HG03558 (cell line): Measurements from ENCODE around the gene GNAS.
"Not testable (repeated sequence)": the region's sequence is repeated elsewhere in the genome, so short reads cannot be mapped to it uniquely, and the experiment has no call there.

Experiments
- ATAC-seq: cut with Tn5 transposase; IDR thresholded peaks from one replicate; pipeline ENCODE4 v1.9.1; 2021; ENCODE audit warnings: moderate number of reproducible peaks; ENCODE audit not compliant: unreplicated experiment; ENCODE audit errors: extremely low read depth

Gene GNAS

DNA sequence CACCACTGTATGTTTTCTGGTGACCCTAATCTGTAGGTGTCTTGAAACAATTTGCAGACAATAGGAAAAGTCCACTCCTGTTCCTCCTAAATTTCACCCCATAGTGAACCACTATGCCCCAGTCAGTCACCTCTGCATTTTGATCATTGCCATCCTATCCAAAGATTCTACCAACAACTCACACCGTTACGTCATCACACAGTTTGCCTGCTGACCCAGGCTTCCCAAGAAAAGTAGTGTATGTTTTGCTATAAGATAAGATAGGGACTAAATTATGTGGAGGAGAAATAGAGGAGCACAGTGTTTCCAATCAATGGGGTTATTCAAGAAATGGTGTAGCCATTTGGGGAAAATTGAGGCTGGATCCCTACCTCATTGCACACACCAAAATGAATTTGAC is 58.8 kb downstream of the GNAS start:
- ATAC-seq: no peak

DNA sequence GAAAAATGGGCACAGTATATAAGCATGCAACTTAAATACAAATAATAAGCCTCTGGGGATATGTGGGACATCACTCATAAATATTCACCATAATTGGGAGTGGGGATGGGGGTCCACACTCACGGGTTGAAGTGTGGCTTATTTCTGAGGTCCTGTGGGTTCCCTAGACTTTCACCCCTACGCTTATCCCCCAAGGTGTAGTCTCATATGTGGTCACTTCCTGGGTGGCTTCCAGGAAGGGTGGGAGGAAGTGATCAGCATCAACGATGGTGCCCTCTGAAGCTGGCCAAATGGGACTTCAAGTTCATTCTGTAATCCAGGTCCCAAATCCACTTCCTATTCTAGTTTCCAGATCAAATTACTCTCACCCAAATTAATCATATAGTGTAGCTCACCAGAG is 59.5 kb downstream of the GNAS start:
- no peak for ATAC-seq

DNA sequence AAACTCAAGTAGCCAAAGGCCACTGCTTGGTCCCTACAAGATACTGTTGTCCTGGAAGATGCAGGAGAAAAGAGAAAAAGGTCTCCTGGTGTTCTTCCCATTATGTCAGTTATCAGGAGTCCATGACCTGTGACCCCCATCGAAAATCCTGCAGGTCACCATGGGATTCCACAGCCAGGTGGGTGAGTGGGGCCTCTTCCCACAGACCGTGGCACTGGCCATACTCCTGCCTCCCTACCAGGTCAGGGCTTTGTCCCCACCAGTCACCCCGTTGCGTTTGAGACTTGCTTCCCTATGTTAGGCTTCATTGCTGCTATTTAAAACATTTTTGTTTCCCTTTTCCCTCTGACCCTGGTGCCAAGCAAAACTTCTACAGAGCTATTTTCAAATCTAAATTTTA is 60.6 kb downstream of the GNAS start:
- no peak for ATAC-seq

DNA sequence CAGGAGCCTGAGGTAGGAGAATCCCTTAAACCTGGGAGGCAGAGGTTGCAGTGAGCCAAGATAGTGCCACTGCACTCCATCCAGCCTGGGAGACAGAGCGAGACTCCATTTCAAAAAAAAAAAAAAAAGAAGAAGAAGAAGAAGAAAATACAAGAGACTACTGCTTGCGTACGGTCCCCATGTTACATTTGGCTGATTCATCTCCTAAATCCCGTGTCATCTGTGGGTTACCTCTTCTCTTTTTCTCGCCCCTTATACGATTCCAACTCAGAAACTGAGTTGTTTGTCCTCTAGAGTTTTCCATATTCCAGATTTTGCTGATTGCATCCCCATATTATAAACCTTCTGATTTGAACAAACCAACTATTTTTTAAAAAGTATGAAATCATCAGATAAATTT is 66.1 kb downstream of the GNAS start:
- no peak for ATAC-seq

DNA sequence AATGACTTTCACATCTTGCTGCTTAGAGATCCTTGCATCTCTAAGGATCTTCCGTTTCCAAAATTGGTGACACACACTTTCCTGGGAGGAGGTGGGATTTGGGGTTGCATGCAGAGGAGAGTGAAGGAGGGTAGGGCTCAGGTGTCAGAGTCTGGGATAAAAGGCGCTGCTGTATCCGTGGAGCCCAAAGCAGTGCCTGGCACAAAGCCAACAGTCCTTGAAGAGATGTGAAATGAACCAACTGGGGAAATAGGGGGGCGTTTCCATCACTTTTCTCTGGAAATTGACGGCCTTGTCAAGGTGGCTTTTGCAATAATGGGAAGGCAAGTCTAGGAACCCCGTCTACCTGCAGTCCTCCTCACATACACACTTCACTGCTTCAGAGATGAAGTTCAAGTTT is 69.0 kb downstream of the GNAS start:
- ATAC-seq: no peak

DNA sequence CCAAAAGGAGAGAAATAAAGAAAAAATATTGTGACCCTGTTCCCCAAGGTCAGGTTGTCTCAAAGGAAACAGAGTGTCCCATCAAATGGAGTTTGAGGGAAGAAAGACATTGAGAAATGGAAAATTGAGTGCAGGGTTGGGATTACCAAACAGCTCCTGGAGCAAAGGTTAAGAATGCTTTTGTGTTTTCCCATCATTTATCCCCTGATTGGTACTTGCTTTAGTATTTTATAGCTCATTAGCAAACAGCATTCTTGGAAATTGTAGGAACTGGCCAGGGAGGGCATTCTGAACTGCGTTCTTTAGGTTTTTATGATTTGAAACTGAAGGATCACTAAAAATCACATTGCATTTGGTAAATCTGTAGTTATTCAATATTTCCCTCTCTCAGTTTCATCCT is 69.5 kb downstream of the GNAS start:
- no peak for ATAC-seq

DNA sequence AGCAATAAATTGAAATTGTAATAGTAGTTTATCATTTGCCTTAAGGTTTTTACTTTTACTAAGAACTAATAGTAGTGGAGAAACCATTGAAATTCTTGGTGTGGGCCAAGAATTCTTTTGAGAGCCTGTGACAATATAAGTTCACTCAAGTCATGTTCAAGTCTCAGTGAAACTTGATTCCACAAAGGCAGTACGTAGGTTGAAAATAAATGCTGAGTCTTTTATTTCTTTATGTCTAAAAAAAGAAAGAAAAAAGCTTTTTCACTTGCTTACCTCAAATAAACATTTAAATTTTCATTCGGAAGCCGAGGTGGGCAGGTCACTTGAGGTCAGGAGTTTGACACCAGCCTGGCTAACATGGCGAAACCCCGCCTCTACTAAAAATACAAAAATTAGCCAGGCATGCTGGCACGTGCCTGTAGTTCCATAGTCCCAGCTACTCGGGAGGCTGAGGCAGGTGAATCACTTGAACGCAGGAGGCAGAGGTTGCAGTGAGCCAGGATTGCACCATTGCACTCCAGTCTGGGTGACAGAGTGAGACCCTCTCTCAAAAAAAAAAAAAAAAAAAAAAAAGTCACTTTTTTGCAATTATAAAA is 70.7 kb downstream of the GNAS start:
- no peak for ATAC-seq

DNA sequence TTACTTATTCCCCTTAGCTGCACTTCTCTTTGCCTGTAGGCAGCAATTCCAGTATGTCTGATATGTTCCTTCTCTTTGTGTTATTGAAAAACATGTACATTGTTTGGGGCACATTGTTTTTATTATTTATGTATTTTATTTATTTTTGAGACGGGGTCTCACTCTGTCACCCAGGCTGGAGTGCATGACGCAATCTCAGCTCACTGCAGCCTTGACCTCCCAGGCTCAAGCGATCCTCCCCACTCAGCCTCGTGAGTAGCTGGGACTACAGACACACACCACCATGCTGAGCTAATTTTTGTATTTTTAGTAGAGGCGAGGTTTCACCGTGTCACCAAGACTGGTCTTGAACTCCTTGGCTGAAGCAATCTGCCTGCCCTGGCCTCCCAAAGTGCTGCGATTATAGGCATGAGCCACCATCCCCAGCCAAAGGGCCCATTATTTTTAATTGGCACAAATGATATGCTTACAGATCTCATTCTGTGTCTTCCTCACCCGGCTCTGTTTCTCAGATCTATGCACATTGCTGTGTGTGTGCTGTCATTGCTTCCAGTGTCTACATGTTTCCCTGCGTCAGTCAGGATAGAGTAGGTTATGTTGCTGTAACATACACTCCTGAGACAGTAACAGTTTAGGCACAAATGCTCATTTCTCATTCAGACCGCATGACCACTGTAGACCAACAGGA is 74.4 kb downstream of the GNAS start:
- ATAC-seq: no peak

DNA sequence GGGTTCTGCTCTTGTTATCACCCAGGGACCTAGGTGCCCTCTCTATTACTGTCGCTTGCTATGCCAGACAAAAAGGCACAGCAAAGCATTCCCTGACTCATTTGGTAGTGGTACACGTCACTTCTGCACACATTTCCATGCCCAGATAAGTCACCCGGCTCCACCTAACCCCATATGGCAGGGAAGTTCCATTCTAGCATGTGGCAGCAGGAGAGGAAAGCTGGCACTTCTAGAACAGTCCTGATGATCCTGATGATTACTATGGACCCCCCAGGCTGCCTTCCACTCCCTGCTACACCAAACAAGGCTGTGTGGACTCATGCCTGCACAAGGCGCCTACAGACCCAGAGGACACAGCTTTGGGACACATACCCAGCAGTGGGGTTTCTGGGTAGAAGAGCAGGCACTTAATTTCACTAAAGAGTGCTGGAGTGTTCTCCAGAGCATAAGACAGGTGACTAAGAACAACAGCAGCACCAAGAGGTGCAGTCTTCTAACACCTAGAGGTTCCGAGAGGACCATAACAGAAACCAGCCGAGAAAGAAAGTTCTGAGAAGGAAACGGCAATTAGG is 75.1 kb downstream of the GNAS start:
- ATAC-seq: no peak

DNA sequence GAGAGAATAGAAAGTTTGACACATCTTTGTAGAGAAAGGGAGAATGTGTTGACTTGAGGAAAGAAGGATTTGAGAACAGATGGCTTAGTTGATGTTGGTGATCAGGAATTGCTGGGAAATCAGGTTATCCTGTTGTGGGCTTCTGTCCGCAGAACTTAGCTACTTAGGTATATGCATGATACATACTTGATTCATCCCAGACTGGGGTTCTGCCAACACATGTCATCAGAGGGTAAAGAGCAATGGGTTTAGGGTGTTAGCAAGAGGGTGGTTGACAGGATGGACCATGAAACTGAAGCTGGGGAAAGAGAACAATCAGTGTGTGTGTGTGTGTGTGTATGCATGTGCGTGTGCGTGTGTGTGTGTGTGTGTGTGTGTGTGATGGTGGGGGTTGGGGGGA is 78.0 kb downstream of the GNAS start:
- no peak for ATAC-seq

DNA sequence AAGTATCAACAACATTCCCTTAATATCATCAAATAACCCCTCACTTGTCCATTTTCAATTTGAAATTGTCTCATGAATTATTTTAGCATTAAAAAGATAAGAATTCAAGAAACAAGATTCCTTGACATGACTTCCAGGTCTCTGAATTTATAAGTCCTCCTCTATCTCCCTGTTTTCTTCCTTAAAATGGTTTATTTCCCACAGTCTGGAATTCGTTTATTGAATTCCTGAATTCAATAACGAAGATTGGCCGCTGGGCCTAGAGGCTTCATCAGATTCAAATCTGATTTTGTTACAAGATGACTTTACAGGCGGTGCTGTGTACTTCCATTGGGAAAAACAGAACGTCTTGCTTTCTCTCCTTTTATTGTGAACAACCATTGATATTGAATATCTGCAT is 79.7 kb downstream of the GNAS start:
- ATAC-seq: no peak

DNA sequence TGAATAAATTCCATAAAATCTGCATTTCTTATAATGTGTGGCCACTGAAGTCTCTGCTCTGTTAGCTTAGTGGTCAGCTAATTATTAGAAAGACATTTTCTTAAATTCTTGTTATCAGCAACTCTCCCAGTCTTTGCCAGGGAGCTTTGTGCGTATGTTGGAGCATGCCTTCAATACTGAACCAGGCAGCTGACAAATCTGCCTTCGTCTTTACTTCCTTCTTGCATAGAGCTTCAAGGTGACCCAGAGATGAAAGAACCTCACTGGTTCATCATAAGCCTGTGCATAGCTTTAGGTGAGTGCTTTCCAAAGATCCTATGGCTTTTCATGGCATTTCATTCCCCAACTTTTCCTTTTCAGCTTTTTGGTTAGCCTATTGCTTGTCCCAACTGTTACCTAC is 85.6 kb downstream of the GNAS start:
- ATAC-seq: no peak

DNA sequence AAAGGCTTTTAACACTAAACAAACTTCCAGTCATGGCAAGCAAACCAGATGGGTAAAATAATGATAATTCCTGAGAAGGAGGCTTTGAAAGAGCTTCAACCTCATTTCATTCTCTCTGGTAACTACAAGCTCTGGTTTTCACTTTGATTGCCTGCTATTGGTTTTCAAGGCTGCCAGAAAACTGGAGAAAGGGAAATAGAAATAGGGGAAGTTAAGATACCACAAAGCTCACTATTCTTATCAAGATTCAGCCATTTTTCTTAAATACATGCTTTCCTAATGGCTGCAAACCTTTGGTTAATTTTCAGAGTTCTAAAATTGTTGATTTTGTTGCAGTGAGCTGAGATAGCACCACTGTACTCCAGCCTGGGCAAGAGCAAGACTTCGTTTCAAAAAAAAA is 86.0 kb downstream of the GNAS start:
- no peak for ATAC-seq

DNA sequence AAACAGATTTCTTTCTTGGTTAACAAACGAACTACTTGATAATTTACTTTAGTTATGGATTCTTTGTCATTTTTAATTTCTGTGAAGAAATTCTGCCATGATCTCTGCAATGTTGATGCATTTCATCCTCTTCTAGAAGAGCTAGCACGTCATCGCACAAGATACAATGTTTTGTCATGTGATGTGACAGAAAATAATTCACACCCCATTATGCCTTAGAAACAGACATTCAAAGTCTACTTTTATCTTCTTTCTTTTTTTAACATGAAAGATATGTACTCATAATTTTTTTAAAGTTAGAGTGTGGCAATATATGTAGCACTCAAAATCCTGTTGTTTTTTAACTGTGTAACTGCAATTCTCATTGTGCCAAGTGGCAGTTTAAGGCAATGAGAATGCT is 89.0 kb downstream of the GNAS start:
- ATAC-seq: no peak

DNA sequence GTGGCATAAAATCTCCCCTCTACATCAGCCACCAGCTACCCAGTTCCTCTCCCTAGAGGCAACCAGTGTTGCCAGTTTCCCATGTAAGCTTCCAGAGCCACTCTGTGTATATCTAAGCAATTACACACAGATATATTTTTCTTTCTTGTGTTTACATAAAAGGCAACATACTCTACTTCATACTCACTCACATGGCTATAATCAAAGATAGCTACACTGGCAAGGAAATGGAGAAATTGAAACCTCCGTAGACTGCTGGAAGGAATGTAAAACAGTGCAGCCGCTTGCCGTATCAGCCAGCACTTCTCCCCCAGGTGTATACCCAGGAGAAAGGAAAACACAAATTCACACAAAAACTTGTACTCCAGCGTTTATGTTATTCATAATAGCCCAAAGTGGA is 90.0 kb downstream of the GNAS start:
- no peak for ATAC-seq

DNA sequence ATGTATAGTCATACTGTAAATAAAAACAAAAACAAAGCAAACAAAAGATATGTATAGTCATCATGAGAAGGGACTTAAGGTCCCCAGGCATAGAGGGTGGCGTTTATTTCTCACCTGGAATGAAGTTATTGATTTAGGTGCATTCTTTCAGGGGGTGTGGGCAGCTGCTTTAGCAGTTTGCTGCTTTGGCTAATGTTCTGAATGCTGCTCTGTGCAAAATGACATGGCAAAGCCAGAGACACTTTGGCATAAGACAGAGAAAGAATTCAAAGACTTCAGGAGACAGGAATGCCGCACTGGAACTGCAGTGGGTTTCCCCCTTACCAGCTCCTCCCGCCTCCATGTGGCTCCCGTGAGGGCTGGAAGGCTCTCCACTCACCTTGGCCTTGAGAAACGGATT is 92.1 kb downstream of the GNAS start:
- no peak for ATAC-seq

DNA sequence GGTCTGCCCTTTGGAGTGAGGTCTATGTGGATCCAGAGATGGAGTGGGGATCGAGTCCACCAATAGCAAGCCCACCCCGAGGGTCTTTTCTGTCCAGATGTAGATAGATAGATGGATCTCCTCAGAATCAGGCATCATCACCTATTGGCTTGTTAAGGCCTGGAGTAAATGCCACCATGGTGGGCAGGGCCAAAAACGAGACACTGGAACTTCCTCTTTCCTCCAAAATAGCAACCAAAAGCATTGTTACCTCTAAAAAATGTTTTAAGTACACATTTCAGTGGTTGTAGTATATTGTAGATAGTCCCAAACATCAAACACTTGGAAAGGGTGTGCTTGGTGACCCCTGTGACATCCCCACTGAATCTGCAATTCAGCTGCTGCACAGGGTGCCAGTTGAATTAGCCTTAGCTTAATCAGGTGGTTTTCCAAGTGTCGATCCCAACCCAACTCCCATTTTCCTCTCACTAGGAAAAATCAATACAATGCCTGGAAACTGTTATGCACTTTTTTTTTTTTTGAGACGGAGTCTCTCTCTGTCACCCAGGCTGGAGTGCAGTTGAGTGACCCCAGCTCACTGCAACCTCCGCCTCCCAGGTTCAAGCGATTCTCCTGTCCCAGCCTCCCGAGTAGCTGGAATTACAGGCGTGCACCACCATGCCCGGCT is 93.6 kb downstream of the GNAS start:
- ATAC-seq: no peak

DNA sequence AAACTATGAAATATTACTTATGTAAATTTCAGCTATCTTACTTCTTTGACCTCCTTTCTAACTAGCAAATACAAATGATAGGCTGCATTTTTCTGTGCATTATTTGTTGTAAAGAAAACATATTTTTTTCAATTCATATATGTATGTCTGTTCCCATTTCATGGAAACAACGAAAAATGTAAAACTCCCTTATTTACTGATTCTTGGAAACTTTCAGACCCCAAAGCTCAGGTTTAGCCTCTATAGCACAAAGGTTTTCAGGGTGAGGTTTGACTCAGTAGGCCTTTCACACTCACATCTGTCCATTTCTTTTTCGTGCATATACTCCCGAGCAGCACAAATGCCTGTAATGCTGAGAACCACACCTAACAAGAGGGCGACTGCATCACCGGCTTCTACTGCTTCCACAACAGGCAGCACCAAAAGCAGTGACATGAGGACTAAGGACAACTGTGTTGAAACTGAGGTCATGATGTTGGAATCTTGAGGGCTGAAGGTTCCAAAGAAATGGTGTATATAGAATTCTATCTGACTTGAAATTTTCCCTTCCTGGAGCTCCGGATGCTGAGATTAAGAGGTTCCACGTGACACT is 95.4 kb downstream of the GNAS start:
- not testable (repeated sequence) for ATAC-seq

DNA sequence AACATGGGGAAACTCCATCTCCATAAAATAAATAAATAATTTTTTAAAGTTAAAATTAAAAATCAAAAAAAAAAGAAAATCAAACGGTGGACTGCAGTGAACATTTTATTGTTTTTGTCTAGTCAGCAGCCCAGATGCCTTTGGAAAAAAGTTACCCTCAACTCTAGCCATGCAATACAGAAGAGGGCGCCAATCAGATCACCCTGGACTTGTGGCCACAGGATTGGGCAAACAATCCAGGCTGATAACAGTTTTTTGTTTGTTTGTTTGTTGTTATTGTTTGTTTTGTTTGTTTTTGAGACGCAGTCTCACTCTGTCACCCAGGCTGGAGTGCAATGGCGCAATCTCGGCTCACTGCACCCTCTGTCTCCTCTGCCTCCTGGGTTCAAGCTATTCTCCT is 98.1 kb downstream of the GNAS start:
- no peak for ATAC-seq

DNA sequence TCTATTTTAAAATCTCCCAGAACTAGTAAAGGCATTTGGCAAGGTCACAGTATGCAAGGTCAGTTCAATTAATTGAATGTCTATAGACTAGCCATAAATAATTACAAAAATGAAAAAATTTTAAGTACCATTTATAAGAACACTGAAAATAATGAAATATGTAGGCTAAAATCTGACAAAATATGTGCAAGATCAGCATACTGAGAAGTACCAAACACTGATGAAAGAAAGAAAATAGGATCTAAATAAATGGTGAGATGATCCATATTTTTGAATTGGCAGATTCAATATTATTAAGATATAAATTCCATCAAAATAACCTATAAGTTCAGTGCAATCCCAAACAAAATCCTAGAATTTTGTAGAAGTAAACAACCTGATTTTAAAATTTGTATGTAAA is 100.5 kb downstream of the GNAS start:
- ATAC-seq: no peak

DNA sequence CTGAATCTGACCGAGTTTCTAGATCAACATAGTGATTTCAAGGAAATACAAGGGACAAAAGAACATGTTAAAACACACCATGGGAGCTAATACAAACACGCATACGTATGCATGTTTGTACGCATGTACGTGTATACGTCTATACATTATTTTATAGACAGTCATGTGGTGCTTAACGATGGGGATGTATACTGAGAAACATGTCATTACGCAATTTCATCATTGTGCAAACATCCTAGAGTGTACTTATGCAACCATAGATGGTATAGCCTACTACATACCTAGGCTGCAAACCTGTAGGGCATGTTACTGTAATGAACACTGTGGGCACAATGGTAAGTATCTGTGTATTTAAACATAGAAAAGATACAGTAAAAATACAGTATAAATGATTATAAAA is 103.6 kb downstream of the GNAS start:
- no peak for ATAC-seq
